SK-N-MC (cell line): ENCODE measurements around the gene ZNF697.
"Not testable (repeated sequence)": the region's sequence is repeated elsewhere in the genome, so short reads cannot be mapped to it uniquely, and the experiment has no call there.

Experiments
- DNase-seq: peaks from one replicate; pipeline ENCODE4 v3.0.0-alpha.2; 2011; ENCODE audit warnings: low read depth, low spot score
- H3K27ac ChIP-seq: fragments of 200-600 bp; sonication (generic); 2 replicates; pipeline ENCODE4 v1.5.1; 2016; ENCODE audit warnings: mixed run types
- H3K36me3 ChIP-seq: fragments of 200-600 bp; sonication (generic); 2 replicates; pipeline ENCODE4 v1.6.1; 2017; ENCODE audit warnings: antibody characterized with exemption, low read length, mixed read lengths; ENCODE audit not compliant: insufficient read depth
- H3K4me3 ChIP-seq: fragments of 200-600 bp; sonication (generic); 2 replicates; pipeline ENCODE4 v1.5.1; 2016
- H3K9ac ChIP-seq: fragments of 200-600 bp; sonication (generic); 2 replicates; pipeline ENCODE4 v1.8.0; 2017; ENCODE audit warnings: mixed run types, mixed read lengths; ENCODE audit not compliant: insufficient read length
- H3K9me3 ChIP-seq: fragments of 200-600 bp; sonication (generic); 2 replicates; pipeline ENCODE4 v1.6.1; 2017; ENCODE audit warnings: low read depth, mild to moderate bottlenecking, antibody characterized with exemption, low read length, moderate library complexity, mixed read lengths
- EZH2 ChIP-seq: fragments of 200-600 bp; sonication (generic); IDR thresholded peaks from one replicate; pipeline ENCODE4 v1.6.1; 2017; ENCODE audit warnings: antibody characterized with exemption
- FOXP2 ChIP-seq: optimal IDR thresholded peaks from 2 replicates; pipeline ENCODE3; 2011; ENCODE audit warnings: mild to moderate bottlenecking, moderate library complexity; ENCODE audit not compliant: insufficient read depth; ENCODE audit errors: extremely low read length, control extremely low read depth
- POLR2AphosphoS5 ChIP-seq: IDR thresholded peaks from 2 replicates; pipeline ENCODE4 v1.6.1; 2012; ENCODE audit warnings: mild to moderate bottlenecking, low read depth, low read length, borderline replicate concordance

The ZNF697 gene

GRCh38 chr1:119593805-119594204 is 54.3 kb downstream of the ZNF697 start:
- no peaks in the 10 kb centered on the region for H3K9me3 ChIP-seq
- H3K4me3 ChIP-seq, result no peak overlapping the region
- H3K36me3 ChIP-seq, result no peaks in the 10 kb centered on the region
- no peak for TF ChIP-seq EZH2
- TF ChIP-seq FOXP2, result no peak
- no peak for TF ChIP-seq POLR2AphosphoS5
- DNase-seq, result no peak
- H3K9ac ChIP-seq, result no peak overlapping the region
- no peak overlapping the region for H3K27ac ChIP-seq

GRCh38 chr1:119590393-119590792 is 57.7 kb downstream of the ZNF697 start:
- TF ChIP-seq POLR2AphosphoS5 (no peak), FOXP2 (no peak), EZH2 (no peak)
- no peaks in the 10 kb centered on the region for H3K36me3 ChIP-seq
- DNase-seq, result no peak
- no peaks in the 10 kb centered on the region for H3K9me3 ChIP-seq
- no peak overlapping the region for H3K4me3 ChIP-seq
- no peak overlapping the region for H3K9ac ChIP-seq
- H3K27ac ChIP-seq, result no peak overlapping the region

DNA sequence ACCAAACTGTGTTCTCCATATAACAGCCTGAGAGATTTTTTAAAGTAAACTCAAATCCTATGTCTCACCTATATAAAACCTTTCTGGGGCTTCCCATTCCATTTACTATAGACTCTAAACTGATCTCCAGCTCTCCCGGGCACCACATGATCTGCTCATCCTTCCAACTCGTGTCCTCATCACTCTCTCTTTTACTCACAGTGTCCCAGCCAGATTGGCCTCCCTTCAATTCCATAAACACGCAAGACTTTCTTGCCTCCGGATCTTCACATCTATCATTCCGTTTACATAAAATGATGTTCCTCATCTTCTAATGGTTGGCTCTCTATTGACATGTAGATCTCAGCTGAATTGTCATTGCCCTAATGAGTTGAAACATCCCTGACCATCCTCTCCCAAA is 59.4 kb downstream of the ZNF697 start:
- TF ChIP-seq FOXP2 (no peak), EZH2 (no peak), POLR2AphosphoS5 (no peak)
- no peak for DNase-seq

GRCh38 chr1:119587341-119587740 is 60.7 kb downstream of the ZNF697 start:
- Histone ChIP-seq H3K9me3 (no peaks in the 10 kb centered on the region), H3K4me3 (no peak overlapping the region), H3K9ac (no peak overlapping the region), H3K27ac (no peak overlapping the region), H3K36me3 (no peaks in the 10 kb centered on the region)
- no peak for TF ChIP-seq FOXP2
- TF ChIP-seq POLR2AphosphoS5, result no peak
- TF ChIP-seq EZH2, result no peak
- no peak for DNase-seq

More for the DNA sequence above, 59.4 kb downstream of the ZNF697 start:
- no peak overlapping the region for H3K9ac ChIP-seq
- H3K9me3 ChIP-seq, result no peaks in the 10 kb centered on the region
- H3K36me3 ChIP-seq, result no peaks in the 10 kb centered on the region
- no peak overlapping the region for H3K4me3 ChIP-seq
- no peak overlapping the region for H3K27ac ChIP-seq

- not testable (repeated sequence) for H3K27ac ChIP-seq, DNase-seq, H3K9me3 ChIP-seq, H3K9ac ChIP-seq, H3K4me3 ChIP-seq, H3K36me3 ChIP-seq
Observed at GRCh38 chr1:119585801-119586200, 62.3 kb downstream of the ZNF697 start.

DNA sequence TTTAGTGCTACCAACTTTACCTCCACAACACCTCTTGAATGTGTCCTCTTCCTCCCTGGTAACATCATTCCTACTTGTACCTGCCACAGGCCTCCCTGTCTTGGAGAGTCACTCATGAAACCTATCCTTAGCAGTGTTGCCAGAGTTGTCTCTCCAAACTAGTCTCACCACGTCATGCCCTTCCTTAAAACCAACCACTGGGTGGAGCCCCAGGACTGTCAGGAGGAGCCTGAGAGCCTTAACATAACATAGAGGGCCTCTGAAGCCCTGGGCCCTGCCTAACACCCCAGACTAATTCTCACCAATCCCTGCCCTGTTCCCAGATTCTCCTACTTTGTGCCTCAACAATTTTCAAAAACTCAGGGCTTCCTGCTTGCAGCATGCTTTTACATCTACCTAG is 65.3 kb downstream of the ZNF697 start:
- DNase-seq, result peak; percentile 6

GRCh38 chr1:119581076-119581475 is 67.0 kb downstream of the ZNF697 start:
- not testable (repeated sequence) for H3K4me3 ChIP-seq, H3K27ac ChIP-seq, H3K9me3 ChIP-seq, H3K36me3 ChIP-seq, DNase-seq, H3K9ac ChIP-seq

More for the DNA sequence above, 65.3 kb downstream of the ZNF697 start:
- TF ChIP-seq FOXP2 (no peak), POLR2AphosphoS5 (no peak), EZH2 (no peak)
- no peak overlapping the region for H3K9ac ChIP-seq
- H3K4me3 ChIP-seq, result no peak overlapping the region
- H3K36me3 ChIP-seq, result no peaks in the 10 kb centered on the region
- H3K27ac ChIP-seq, result no peak overlapping the region
- H3K9me3 ChIP-seq, result no peaks in the 10 kb centered on the region

- H3K36me3 ChIP-seq, result no peaks in the 10 kb centered on the region
- no peak for DNase-seq
- H3K4me3 ChIP-seq, result no peak overlapping the region
- no peak overlapping the region for H3K27ac ChIP-seq
- no peaks in the 10 kb centered on the region for H3K9me3 ChIP-seq
- H3K9ac ChIP-seq, result no peak overlapping the region
- no peak for TF ChIP-seq EZH2
- TF ChIP-seq FOXP2, result no peak
- TF ChIP-seq POLR2AphosphoS5, result no peak
Observed at GRCh38 chr1:119573886-119574285, 74.2 kb downstream of the ZNF697 start.

DNA sequence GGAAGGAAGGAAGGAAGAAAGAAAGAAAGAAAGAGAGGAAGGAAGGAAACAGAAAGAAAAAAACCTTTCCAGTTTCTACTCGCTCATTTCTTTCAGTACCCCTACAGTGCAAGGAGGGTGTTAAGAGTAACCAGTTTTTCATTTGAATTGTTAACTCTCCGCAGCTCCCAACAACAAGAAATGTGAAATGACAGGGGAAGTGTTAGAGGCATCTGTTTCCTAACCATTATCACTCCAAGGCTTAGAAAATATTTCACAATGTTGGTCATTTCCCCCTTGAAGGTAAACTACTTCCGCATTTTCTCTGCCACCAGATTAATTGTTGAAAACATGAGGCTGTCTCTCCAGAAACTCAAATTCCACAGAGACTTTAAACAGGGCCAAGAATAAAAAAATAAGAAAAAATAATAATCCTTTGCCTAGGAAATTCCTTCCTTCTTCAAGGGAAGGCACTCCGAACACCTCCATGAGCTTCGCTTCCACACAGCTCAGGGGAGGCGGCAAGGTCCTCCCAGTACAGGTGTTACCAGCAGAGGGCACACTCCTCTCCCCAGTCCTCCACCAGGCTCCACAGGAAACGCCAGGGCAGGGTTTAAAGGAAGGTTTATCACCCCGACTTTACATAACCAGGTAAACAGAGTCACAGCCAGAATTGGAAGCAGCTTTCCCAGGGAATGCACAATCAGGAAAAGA is 78.0 kb downstream of the ZNF697 start:
- DNase-seq, H3K27ac ChIP-seq, H3K9ac ChIP-seq, H3K4me3 ChIP-seq, H3K9me3 ChIP-seq, H3K36me3 ChIP-seq: not testable (repeated sequence)
